ENCODE data around the gene ANXA6.

Gene ANXA6

GRCh38 chr5:151139015-151139414, 18.6 kb downstream of the ANXA6 start:
- no peak for TF ChIP-seq CTCF (IDR thresholded peaks at IDR 0.05; ENCODE audit: control extremely low read depth, extremely low read depth, low read depth, missing control alignments)
- no peak for DNase-seq (ENCODE audit: extremely low spot score)
- POLR2A ChIA-PET = no interaction called here
- CTCF ChIA-PET = interaction anchor here (3.3 to 13.7 kb wide), 3 partner anchors 11 to 23 kb away, joined by 23 to 221 read pairs (median 67); no protein-coding TSS in a partner anchor

GRCh38 chr5:151138114-151138513, 19.5 kb downstream of the ANXA6 start:
- CTCF ChIA-PET = interaction anchor here (1.2 to 13.7 kb wide), 4 partner anchors 8 to 15 kb away, joined by 3 to 221 read pairs (median 15); no protein-coding TSS in a partner anchor
- TF ChIP-seq CTCF (IDR thresholded peaks at IDR 0.05; ENCODE audit: control extremely low read depth, extremely low read depth, low read depth, missing control alignments) = no peak
- DNase-seq (ENCODE audit: extremely low spot score) = no peak
- POLR2A ChIA-PET = no interaction called here

- no peak for TF ChIP-seq CTCF (IDR thresholded peaks at IDR 0.05; ENCODE audit: control extremely low read depth, extremely low read depth, low read depth, missing control alignments)
- DNase-seq (ENCODE audit: extremely low spot score) = no peak
- ChIA-PET POLR2A (no interaction called here), CTCF (interaction anchor here (0.9 to 13.7 kb wide), 7 partner anchors 9 to 384 kb away, joined by 3 to 221 read pairs (median 7); no protein-coding TSS in a partner anchor)
These were observed 20.3 kb downstream of the ANXA6 start for GRCh38 chr5:151137067-151137825.

GRCh38 chr5:151134228-151134627, 23.4 kb downstream of the ANXA6 start:
- POLR2A ChIA-PET = interaction anchor here (0.8 to 1.2 kb wide), 2 partner anchors 8 to 78 kb away, joined by 3 read pairs; no protein-coding TSS in a partner anchor
- CTCF ChIA-PET = interaction anchor here (1.2 to 13.7 kb wide), 5 partner anchors 8 to 83 kb away, joined by 4 to 221 read pairs (median 18); no protein-coding TSS in a partner anchor
- no peak for TF ChIP-seq CTCF (IDR thresholded peaks at IDR 0.05; ENCODE audit: control extremely low read depth, extremely low read depth, low read depth, missing control alignments)
- DNase-seq (ENCODE audit: extremely low spot score) = no peak

- ChIA-PET POLR2A (interaction anchor here (1.2 kb wide), 1 partner anchor 18 kb away, joined by 3 read pairs; no protein-coding TSS in a partner anchor), CTCF (interaction anchor here (0.9 to 13.7 kb wide), 8 partner anchors 7 to 184 kb away, joined by 3 to 304 read pairs (median 10); no protein-coding TSS in a partner anchor)
- TF ChIP-seq CTCF (IDR thresholded peaks at IDR 0.05; ENCODE audit: control extremely low read depth, extremely low read depth, low read depth, missing control alignments) = no peak
- DNase-seq (ENCODE audit: extremely low spot score) = no peak
These were observed 24.6 kb downstream of the ANXA6 start for GRCh38 chr5:151132963-151133362.

GRCh38 chr5:151130922-151131891, 26.4 kb downstream of the ANXA6 start:
- TF ChIP-seq CTCF (IDR thresholded peaks at IDR 0.05; ENCODE audit: control extremely low read depth, extremely low read depth, low read depth, missing control alignments) = no peak
- ChIA-PET POLR2A (interaction anchor here (1.4 kb wide), 1 partner anchor 10 kb away, joined by 3 read pairs; no protein-coding TSS in a partner anchor), CTCF (interaction anchor here (0.5 to 13.3 kb wide), 12 partner anchors 9 to 326 kb away, joined by 3 to 304 read pairs (median 5); no protein-coding TSS in a partner anchor)
- no peak for DNase-seq (ENCODE audit: extremely low spot score)
